GM18520 (cell line): Measurements from ENCODE around the gene ZMYND19.
"Not testable (repeated sequence)": the region's sequence is repeated elsewhere in the genome, so short reads cannot be mapped to it uniquely, and the experiment has no call there.

Source experiments
- ATAC-seq: cut with Tn5 transposase; IDR thresholded peaks from one replicate; pipeline ENCODE4 v1.9.1; 2021; ENCODE audit not compliant: unreplicated experiment

Gene ZMYND19

GRCh38 chr9:137534256-137535119, 55.8 kb downstream of the ZMYND19 start:
- ATAC-seq = no peak

- not testable (repeated sequence) for ATAC-seq
Observed at GRCh38 chr9:137532891-137533468, 57.3 kb downstream of the ZMYND19 start.
